Right lobe of liver (tissue), 4 donors: Measurements from ENCODE around the gene PCIF1.

Experiments
- POLR2A ChIP-seq: fragments of 450-650 bp; IDR thresholded peaks from one replicate; pipeline ENCODE4 v1.6.1; 2017; ENCODE audit warnings: antibody characterized with exemption, mild to moderate bottlenecking
- TF ChIP-seq, protein P1 (sequence below), 4 donors: fragments of 200-600 bp in 3 of 4; fragments of 450-650 bp in 1 of 4; IDR thresholded peaks; one replicate each; pipeline versions ENCODE4 v1.5.1 to v1.8.0; 2016 to 2022; ENCODE audit warnings: antibody characterized with exemption in 4 of 4, mild to moderate bottlenecking in 2 of 4
- donor health status: DM: no; HTN: no; CAD: no.
- donor health status: DM: no; HTN: no; CAD: no.
- donor health status: DM: no; HTN: yes; CAD: no.

DNA sequence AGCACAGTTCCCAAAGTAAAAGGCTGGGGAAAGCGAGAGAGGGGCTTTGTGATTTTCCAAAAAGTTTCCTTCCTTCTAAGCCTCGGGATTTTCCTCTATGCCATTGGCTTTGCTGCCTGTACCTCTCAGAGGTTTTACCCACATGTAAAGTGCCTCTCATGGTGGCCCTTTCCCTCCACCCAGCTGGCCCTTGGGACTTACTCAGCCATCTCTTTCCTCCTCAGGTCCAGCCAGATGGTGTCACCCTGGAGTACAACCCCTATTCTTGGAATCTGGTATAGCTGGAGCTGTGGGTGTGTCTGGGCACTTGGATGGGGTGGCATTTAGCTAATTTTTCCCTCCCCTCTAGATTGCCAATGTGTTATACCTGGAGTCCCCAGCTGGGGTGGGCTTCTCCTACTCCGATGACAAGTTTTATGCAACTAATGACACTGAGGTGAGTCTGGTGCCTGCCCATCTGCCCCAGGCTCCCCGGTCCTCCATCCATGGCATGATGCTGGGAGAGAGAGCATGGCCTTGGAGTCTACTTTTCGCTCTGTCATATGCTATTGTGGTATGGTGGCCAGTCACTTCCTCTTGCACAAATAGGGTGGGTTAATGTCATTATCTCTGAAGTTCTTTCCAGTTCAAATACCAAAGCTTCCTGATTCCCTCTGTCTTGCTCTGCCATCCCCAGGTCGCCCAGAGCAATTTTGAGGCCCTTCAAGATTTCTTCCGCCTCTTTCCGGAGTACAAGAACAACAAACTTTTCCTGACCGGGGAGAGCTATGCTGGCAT, 42.2 kb upstream of the PCIF1 start:
- TF ChIP-seq, protein P1, sequence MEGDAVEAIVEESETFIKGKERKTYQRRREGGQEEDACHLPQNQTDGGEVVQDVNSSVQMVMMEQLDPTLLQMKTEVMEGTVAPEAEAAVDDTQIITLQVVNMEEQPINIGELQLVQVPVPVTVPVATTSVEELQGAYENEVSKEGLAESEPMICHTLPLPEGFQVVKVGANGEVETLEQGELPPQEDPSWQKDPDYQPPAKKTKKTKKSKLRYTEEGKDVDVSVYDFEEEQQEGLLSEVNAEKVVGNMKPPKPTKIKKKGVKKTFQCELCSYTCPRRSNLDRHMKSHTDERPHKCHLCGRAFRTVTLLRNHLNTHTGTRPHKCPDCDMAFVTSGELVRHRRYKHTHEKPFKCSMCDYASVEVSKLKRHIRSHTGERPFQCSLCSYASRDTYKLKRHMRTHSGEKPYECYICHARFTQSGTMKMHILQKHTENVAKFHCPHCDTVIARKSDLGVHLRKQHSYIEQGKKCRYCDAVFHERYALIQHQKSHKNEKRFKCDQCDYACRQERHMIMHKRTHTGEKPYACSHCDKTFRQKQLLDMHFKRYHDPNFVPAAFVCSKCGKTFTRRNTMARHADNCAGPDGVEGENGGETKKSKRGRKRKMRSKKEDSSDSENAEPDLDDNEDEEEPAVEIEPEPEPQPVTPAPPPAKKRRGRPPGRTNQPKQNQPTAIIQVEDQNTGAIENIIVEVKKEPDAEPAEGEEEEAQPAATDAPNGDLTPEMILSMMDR (IDR thresholded peaks at IDR 0.05) = peak in 1 of 4 donors; percentile 6
- TF ChIP-seq POLR2A = no peak
